ENCODE results near the gene KIAA0825.

The KIAA0825 gene

DNA sequence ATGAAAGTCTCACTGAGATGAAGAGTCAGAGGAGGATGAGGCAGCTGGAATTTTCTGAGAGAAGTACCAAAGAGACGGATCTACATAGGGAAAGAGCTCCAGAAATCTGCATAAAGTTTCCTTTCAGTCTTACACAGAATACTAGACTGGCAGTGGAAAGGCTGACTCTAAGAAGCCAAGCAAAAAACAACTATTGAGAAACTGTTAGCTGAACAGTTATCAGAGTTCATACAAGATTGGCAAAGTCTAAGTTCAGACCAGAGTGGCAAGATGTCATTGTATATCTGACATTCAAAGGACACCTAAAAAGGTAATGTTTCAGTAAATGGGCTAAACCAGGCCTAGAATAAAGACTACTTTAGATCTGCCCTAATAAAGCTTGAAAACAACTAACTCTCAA is 209.0 kb downstream of the KIAA0825 start:
- TF ChIP-seq, protein P1, sequence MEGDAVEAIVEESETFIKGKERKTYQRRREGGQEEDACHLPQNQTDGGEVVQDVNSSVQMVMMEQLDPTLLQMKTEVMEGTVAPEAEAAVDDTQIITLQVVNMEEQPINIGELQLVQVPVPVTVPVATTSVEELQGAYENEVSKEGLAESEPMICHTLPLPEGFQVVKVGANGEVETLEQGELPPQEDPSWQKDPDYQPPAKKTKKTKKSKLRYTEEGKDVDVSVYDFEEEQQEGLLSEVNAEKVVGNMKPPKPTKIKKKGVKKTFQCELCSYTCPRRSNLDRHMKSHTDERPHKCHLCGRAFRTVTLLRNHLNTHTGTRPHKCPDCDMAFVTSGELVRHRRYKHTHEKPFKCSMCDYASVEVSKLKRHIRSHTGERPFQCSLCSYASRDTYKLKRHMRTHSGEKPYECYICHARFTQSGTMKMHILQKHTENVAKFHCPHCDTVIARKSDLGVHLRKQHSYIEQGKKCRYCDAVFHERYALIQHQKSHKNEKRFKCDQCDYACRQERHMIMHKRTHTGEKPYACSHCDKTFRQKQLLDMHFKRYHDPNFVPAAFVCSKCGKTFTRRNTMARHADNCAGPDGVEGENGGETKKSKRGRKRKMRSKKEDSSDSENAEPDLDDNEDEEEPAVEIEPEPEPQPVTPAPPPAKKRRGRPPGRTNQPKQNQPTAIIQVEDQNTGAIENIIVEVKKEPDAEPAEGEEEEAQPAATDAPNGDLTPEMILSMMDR (IDR thresholded peaks at IDR 0.05; ENCODE audit: low read depth, low read length, missing control alignments): no peak
- no peak for DNase-seq (ENCODE audit: extremely low read depth, low read depth)
- H3K4me3 ChIP-seq (replicated peaks; ENCODE audit: low read depth, low read length): no peak overlapping the region

DNA sequence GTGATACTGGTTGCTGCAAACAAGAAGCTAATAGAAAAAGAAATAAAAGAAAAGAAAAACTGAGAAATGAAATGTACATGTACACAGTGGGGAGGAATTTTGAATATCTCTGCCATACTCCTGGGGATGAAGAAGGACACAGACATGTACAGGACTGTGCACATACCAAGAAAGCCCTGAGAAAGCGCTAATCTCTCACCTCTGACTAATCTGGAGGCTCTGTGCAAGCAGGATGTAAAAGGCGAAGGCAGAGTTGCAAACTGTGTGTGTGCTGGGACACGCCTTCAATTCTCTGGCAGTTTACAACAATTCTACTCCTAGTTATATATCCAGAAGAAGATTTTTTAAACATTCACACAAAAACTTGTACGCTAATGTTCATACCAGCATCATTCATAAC is 211.4 kb downstream of the KIAA0825 start:
- TF ChIP-seq, protein P1 (IDR thresholded peaks at IDR 0.05; ENCODE audit: low read depth, low read length, missing control alignments): no peak
- DNase-seq (ENCODE audit: extremely low read depth, low read depth): no peak
- no peak overlapping the region for H3K4me3 ChIP-seq (replicated peaks; ENCODE audit: low read depth, low read length)

DNA sequence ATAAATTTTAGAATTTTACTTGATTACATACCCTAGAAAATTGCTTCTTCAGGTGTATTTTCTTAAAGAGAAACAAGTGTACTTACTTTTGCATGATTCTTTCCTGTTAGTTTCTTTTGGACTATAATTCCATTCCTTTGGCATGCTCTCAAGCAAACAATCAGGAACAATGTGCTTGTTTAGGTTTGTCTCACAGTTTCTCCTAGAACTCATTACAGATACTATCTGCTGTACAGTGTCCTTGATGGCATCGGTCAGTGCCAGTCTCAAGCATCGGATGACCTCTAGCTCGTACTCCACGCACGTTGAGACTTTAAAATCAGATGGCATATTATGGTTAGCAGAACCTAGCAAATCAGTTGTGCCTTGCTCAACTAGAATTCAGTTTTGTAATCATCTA is 214.9 kb downstream of the KIAA0825 start:
- H3K4me3 ChIP-seq (replicated peaks; ENCODE audit: low read depth, low read length): no peak overlapping the region
- TF ChIP-seq, protein P1 (IDR thresholded peaks at IDR 0.05; ENCODE audit: low read depth, low read length, missing control alignments): no peak
- no peak for DNase-seq (ENCODE audit: extremely low read depth, low read depth)

DNA sequence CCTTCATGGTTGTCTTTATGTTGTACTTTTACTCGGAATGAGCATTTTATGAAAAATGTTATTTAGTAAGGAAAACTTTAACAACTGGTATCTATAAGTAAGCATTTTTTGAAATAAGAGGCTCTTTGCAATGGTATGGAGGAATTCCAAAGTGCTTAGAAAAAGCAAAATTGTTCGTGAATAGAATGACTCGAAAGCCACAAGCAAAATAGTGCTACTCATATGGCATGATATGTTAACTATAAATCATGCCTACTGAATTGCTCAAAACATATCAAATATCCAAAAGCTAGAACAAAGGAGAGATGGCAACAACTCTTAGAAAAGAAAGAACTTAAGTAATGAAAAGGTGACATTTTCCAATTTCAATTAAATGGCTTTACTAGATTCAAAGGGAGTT is 216.3 kb downstream of the KIAA0825 start:
- TF ChIP-seq, protein P1 (IDR thresholded peaks at IDR 0.05; ENCODE audit: low read depth, low read length, missing control alignments): no peak
- H3K4me3 ChIP-seq (replicated peaks; ENCODE audit: low read depth, low read length): no peak overlapping the region
- DNase-seq (ENCODE audit: extremely low read depth, low read depth): no peak

DNA sequence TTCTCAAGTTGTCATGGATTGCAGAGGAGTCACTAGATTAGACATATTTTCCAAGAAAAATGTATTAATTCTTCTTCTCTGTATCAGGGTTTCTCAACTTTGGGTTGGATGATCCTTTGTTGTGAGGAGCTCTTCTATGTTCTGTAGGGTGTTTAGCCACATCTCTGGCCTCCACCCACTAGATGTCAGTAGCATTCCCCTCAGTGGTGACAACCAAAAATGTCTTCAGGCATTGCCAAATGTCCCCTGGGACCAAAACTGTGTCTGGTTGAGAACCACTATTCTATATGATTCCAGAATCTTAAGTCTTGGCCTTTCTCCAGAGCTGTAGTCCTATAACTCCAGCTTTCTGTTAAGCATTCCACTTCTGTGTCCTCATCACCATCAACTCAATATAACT is 220.9 kb downstream of the KIAA0825 start:
- no peak for DNase-seq (ENCODE audit: extremely low read depth, low read depth)
- H3K4me3 ChIP-seq (replicated peaks; ENCODE audit: low read depth, low read length): no peak overlapping the region
- TF ChIP-seq, protein P1 (IDR thresholded peaks at IDR 0.05; ENCODE audit: low read depth, low read length, missing control alignments): peak; percentile 12

DNA sequence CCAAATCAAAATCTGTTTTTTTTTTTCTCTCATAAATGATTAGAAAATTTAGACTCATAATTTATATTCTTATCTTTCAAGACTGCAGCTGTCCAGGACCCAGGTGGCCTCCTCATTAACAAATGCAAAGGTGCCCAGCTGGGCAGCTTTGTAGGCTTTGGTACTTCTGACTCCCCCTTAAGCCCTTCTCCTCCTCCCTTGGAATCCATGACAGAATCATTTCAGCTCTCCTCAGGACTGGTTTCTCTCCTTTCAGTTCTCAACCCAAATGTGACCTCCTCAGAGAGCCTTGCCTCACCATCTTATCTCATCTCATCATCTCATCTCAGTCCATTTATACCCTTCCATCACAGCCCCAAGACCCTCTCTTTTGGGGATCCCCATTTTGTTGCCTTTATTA is 221.7 kb downstream of the KIAA0825 start:
- H3K4me3 ChIP-seq (replicated peaks; ENCODE audit: low read depth, low read length): no peak overlapping the region
- TF ChIP-seq, protein P1 (IDR thresholded peaks at IDR 0.05; ENCODE audit: low read depth, low read length, missing control alignments): no peak
- no peak for DNase-seq (ENCODE audit: extremely low read depth, low read depth)

DNA sequence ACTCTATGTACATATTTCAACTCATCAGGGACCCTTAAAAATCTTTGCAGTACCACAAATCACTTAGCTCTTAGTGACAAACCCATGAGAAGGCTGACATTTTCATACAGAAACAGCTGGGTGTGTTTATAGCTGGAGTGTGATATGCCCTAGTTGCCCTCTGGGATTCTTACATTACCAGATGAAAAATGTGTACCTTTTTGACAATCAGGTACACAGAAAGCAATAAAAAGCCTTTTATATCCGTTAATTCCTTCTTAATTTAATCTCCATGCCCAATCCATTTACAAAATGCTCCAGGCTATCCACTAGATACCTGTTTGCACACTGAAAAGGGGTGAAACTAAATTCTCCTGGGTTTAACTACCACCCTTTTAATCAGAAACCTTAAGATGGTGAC is 222.9 kb downstream of the KIAA0825 start:
- DNase-seq (ENCODE audit: extremely low read depth, low read depth): no peak
- TF ChIP-seq, protein P1 (IDR thresholded peaks at IDR 0.05; ENCODE audit: low read depth, low read length, missing control alignments): no peak
- H3K4me3 ChIP-seq (replicated peaks; ENCODE audit: low read depth, low read length): no peak overlapping the region
